Mucosa of descending colon (tissue), 3 donors: ENCODE data around the gene DUSP16. TPM values are rescaled to one million over a fixed set of nuclear protein-coding genes. Genes with fewer than 3 reads are reported as not detected.

Experiments used
- ATAC-seq: fragments of 200-7000 bp; cut with Tn5 transposase; one replicate; pipeline ENCODE4 v1.9.1; 2020; ENCODE audit warnings: mild to moderate bottlenecking, moderate library complexity
- DNase-seq, 3 donors: peaks; one replicate each; pipeline ENCODE4 v3.0.0-alpha.2; 2020
- H3K36me3 ChIP-seq: fragments of 200-600 bp; one replicate; pipeline ENCODE4 v1.8.0; 2021; ENCODE audit warnings: low read depth, mild to moderate bottlenecking
- H3K4me1 ChIP-seq: fragments of 200-600 bp; one replicate; pipeline ENCODE4 v1.8.0; 2021; ENCODE audit warnings: low read depth, mild to moderate bottlenecking
- H3K4me3 ChIP-seq: fragments of 200-600 bp; one replicate; pipeline ENCODE4 v1.8.0; 2021; ENCODE audit warnings: mild to moderate bottlenecking
- H3K9me3 ChIP-seq: fragments of 200-600 bp; one replicate; pipeline ENCODE4 v1.8.0; 2021; ENCODE audit warnings: mild to moderate bottlenecking
- intact Hi-C, 2 donors: fragments of 100-400 bp; cut with DNase I in 1 of 2; cut with micrococcal nuclease in 1 of 2; formaldehyde crosslinking; loops; one replicate each; pipeline versions ENCODE4 v1.11.0 to v1.11.1; 2022; cut with DNase I, micrococcal nuclease
- total RNA-seq, 3 donors: library from RNA; stranded (reverse); fragmentation: NEBNext Ultra II Directional in 2 of 3; extraction: Animal tissue kit (Norgen Biotek cat#: 25700) in 2 of 3; gene quantifications; one replicate each; pipeline versions ENCODE4 v1.2.1 to v1.2.4, GENCODE V29; 2021 to 2023
- TF ChIP-seq, protein P1 (sequence below): fragments of 200-600 bp; IDR thresholded peaks from one replicate; pipeline ENCODE4 v1.8.0; 2022; ENCODE audit warnings: antibody characterized with exemption, mild to moderate bottlenecking
- donor health status: DM: no; HTN: no; CAD: no; lungs with moderate emphysema.
- donor health status: DM: no; HTN: no; CAD: no.
- donor health status: DM: no; HTN: yes; CAD: no.

Gene DUSP16
- total RNA-seq, 3 donors from 2014 or later, result 42.3 to 61.8 (median 42.9) TPM

DNA sequence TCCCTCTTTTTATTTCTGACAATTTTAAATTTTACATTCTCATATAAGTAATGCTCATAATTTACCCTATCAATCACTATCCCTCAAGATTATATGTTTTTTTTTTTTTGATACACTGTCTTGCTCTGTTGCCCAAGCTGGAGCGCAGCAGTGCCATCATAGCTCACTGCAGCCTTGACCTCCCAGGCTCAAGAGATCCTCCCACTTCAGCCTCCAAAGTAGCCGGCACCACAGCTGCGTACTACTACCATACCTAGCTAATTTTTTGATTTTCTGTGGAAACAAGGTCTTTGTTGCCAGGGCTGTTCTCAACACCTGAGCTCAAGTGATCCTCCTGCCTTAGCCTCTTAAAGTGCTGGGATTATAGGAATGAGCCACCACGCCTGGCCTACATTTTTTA is 4.4 kb downstream of the DUSP16 start:
- no peaks in the 10 kb centered on the region for H3K36me3 ChIP-seq
- H3K4me3 ChIP-seq, result no peak overlapping the region
- peaks cover 16% of the 10 kb centered on the region for H3K4me1 ChIP-seq
- intact Hi-C loops, result no loop called here
- H3K9me3 ChIP-seq, result no peaks in the 10 kb centered on the region
- ATAC-seq (no peak), DNase-seq (no peak)
- TF ChIP-seq, protein P1, sequence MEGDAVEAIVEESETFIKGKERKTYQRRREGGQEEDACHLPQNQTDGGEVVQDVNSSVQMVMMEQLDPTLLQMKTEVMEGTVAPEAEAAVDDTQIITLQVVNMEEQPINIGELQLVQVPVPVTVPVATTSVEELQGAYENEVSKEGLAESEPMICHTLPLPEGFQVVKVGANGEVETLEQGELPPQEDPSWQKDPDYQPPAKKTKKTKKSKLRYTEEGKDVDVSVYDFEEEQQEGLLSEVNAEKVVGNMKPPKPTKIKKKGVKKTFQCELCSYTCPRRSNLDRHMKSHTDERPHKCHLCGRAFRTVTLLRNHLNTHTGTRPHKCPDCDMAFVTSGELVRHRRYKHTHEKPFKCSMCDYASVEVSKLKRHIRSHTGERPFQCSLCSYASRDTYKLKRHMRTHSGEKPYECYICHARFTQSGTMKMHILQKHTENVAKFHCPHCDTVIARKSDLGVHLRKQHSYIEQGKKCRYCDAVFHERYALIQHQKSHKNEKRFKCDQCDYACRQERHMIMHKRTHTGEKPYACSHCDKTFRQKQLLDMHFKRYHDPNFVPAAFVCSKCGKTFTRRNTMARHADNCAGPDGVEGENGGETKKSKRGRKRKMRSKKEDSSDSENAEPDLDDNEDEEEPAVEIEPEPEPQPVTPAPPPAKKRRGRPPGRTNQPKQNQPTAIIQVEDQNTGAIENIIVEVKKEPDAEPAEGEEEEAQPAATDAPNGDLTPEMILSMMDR, result no peak

DNA sequence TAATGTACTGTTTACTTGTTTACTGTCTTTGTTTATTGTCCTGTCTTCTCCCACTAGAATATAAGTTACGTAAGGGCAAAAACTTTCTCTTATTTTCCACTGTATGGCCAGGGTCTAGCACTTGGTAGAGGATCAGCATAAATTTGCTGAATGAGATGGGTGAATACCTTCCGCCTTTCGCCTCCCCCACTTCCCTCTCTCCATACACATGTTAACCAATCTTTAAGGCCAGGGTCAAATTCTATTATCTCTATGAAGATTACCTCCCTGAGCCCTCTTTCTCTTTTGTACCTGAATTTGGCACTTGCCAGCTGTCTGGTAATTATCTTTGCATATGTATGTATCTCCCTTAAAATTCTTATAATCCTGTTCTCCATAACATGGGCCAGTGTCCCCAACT is 4.9 kb downstream of the DUSP16 start:
- no peak for DNase-seq
- Histone ChIP-seq H3K36me3 (no peaks in the 10 kb centered on the region), H3K4me1 (peaks cover 16% of the 10 kb centered on the region), H3K4me3 (no peak overlapping the region), H3K9me3 (no peaks in the 10 kb centered on the region)
- no peak for ATAC-seq
- TF ChIP-seq, protein P1, result no peak
- intact Hi-C loops, result no loop called here

DNA sequence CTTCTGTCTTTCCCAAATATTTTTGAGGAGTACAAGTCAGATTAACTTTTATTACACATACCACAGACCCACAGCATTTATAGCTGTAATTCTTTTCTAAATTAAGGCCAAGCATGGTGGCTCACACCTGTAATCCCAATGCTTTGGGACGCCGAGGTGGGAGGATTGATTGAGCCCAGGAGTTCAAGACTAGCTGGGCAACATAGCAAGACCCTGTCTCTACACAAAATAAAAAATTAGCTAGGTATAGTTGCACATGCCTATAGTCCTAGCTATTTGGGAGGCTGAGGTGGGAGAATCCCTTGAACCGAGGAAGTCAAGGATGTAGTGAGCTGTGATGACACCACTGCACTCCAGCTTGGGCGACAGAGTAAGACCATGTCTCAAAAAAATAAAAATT is 7.0 kb downstream of the DUSP16 start:
- Histone ChIP-seq H3K4me1 (peaks cover 16% of the 10 kb centered on the region), H3K4me3 (no peak overlapping the region), H3K36me3 (no peaks in the 10 kb centered on the region), H3K9me3 (no peaks in the 10 kb centered on the region)
- TF ChIP-seq, protein P1, result no peak
- no peak for ATAC-seq
- no peak for DNase-seq
- intact Hi-C loops, result no loop called here

DNA sequence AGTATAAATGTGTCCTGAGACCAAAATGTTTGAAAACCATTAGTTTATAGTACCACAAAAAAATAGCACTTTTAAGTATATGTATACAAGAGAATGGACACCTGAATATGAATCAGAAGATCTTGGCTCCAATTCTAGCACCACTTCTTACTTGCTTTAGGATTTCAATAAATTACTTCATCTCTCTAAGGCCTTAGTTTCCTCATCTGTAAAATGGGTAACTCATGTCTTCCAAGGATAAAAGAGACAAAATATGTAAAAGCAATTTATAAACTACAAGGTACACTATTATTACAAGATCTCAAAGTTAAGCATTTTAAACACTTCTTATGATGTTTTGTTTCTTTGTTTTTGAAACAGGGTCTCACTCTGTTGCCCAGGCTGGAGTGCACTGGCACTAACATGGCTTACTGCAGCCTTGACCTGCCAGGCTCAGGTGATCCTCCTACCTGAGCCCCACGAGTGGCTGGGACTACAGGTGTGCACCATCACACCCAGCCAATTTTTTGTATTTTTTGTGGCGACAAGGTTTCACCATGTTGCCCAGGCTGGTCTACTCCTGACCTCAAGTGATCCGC is 9.4 kb downstream of the DUSP16 start:
- H3K9me3 ChIP-seq, result no peaks in the 10 kb centered on the region
- DNase-seq, result no peak
- H3K4me3 ChIP-seq, result no peak overlapping the region
- peaks cover 6% of the 10 kb centered on the region for H3K4me1 ChIP-seq
- TF ChIP-seq, protein P1, result no peak
- no peak for ATAC-seq
- H3K36me3 ChIP-seq, result no peaks in the 10 kb centered on the region
- intact Hi-C loops, result no loop called here

DNA sequence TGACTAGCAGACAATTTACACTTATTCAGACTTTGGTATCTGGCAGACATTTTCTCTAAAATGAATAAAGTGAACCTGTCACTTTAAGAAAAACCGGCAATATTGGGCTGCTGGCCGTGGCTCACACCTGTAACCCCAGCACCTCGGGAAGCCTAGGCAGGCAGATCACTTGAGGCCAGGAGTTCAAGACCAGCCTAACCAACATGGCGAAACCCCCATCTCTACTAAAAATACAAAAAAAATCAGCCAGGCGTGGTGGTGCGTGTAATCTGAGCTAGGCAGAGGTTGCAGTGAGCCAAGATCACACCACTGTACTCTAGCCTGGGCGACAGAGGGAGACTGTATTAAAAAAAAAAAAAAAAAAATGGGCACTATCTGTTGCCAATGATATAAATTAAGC is 11.5 kb downstream of the DUSP16 start:
- Histone ChIP-seq H3K4me1 (no peaks in the 10 kb centered on the region), H3K9me3 (no peaks in the 10 kb centered on the region), H3K4me3 (no peak overlapping the region), H3K36me3 (no peaks in the 10 kb centered on the region)
- intact Hi-C loops, result no loop called here
- DNase-seq (no peak), ATAC-seq (no peak)
- TF ChIP-seq, protein P1, result no peak

DNA sequence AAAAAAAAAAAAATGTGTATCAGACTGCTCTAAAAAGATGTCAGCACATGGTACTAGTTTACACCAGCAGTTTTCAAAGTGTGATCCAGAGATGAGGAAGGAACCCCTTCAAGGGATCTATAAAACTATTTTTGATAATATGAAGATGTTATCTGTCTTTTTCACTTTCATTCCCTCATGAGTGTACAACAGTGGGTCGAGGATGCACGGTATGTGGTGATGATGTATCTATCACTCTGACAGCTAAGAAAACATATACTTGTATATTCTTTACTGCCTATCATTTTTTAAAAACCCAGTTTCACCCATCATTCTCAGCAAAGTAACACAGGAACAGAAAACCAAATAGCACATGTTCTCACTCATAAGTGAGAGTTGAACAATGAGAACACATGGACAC is 12.4 kb downstream of the DUSP16 start:
- Histone ChIP-seq H3K4me1 (no peaks in the 10 kb centered on the region), H3K36me3 (no peaks in the 10 kb centered on the region), H3K9me3 (no peaks in the 10 kb centered on the region), H3K4me3 (no peak overlapping the region)
- TF ChIP-seq, protein P1, result no peak
- DNase-seq (no peak), ATAC-seq (no peak)
- intact Hi-C loops, result no loop called here
